ENCODE measurements around the gene ST3GAL5.

DNA sequence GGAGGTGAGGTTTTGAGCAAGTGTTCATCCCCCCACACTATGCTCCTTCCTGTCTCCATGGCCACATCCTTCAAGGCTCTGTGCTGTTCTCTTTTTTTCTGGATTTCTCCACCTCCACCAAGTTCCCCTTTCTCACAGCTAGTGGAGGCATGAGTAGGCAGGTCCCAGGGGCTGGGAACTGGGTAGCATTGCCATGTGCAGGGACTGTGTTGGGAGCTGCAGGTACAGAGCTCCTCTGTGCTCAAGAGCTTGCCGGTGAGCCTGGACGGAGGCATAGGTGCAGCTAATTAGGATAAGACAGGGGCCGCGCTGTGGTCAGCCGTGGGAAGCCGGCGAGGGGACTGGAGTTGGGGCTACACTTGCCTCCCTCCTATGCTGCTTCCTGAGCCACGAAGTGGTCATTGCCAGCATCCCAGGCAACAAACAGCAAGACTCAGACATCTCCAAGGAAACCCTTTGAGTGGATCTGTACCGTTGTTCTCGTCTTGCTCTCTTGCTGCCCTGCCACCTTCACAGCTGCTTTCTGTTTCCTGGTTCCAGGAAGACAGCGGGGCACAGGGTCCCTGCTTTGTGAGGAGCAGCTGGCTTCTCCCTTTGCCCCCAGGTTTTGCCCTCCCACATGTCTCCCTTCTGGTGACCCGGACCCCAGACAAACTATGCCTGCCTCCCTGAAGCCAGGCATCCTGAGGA is 98.1 kb downstream of the ST3GAL5 start:
- TF ChIP-seq, protein P1, sequence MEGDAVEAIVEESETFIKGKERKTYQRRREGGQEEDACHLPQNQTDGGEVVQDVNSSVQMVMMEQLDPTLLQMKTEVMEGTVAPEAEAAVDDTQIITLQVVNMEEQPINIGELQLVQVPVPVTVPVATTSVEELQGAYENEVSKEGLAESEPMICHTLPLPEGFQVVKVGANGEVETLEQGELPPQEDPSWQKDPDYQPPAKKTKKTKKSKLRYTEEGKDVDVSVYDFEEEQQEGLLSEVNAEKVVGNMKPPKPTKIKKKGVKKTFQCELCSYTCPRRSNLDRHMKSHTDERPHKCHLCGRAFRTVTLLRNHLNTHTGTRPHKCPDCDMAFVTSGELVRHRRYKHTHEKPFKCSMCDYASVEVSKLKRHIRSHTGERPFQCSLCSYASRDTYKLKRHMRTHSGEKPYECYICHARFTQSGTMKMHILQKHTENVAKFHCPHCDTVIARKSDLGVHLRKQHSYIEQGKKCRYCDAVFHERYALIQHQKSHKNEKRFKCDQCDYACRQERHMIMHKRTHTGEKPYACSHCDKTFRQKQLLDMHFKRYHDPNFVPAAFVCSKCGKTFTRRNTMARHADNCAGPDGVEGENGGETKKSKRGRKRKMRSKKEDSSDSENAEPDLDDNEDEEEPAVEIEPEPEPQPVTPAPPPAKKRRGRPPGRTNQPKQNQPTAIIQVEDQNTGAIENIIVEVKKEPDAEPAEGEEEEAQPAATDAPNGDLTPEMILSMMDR (IDR thresholded peaks at IDR 0.05): no peak
- TF ChIP-seq EP300 (IDR thresholded peaks at IDR 0.05): no peak

Data from sigmoid colon (tissue), 4 donors.